Left ventricle myocardium inferior (tissue), 1 donor: ENCODE results near the gene LRRC72. TPM values are rescaled to one million over a fixed set of nuclear protein-coding genes. Genes with fewer than 3 reads are reported as not detected.

ENCODE experiments used
- DNase-seq: peaks from one replicate; pipeline ENCODE4 v3.0.0-alpha.2; 2020
- H3K27ac ChIP-seq: fragments of 200-600 bp; replicated peaks from 2 replicates; pipeline ENCODE4 v1.8.0; 2021
- H3K27me3 ChIP-seq: fragments of 200-600 bp; 2 replicates; pipeline ENCODE4 v1.8.0; 2021; ENCODE audit warnings: low read depth
- H3K36me3 ChIP-seq: fragments of 200-600 bp; 2 replicates; pipeline ENCODE4 v1.8.0; 2021
- H3K4me1 ChIP-seq: fragments of 200-600 bp; 2 replicates; pipeline ENCODE4 v1.8.0; 2021
- H3K4me3 ChIP-seq: fragments of 200-600 bp; 2 replicates; pipeline ENCODE4 v1.8.0; 2021; ENCODE audit warnings: mild to moderate bottlenecking, moderate library complexity
- H3K9me3 ChIP-seq: fragments of 200-600 bp; replicated peaks from 2 replicates; pipeline ENCODE4 v1.8.0; 2021
- intact Hi-C: fragments of 100-400 bp; cut with micrococcal nuclease; formaldehyde crosslinking; loops from one replicate; pipeline ENCODE4 v1.11.0; 2022
- total RNA-seq: library from RNA; stranded (reverse); fragmentation: NEBNext Ultra II Directional; extraction: Animal tissue kit (Norgen Biotek cat#: 25700); gene quantifications from one replicate; pipeline ENCODE4 v1.2.1, GENCODE V29; 2021
- TF ChIP-seq, protein P1 (sequence below): fragments of 200-600 bp; IDR thresholded peaks from 2 replicates; pipeline ENCODE4 v1.8.0; 2021; ENCODE audit warnings: antibody characterized with exemption, mild to moderate bottlenecking, borderline replicate concordance
- donor health status: DM: no; HTN: yes; CAD: no; lungs with severe emphysema.

Gene LRRC72
- total RNA-seq, 1 donor from 2014 or later, result not detected

GRCh38 chr7:16556359-16556758 is 29.7 kb downstream of the LRRC72 start:
- TF ChIP-seq, protein P1, sequence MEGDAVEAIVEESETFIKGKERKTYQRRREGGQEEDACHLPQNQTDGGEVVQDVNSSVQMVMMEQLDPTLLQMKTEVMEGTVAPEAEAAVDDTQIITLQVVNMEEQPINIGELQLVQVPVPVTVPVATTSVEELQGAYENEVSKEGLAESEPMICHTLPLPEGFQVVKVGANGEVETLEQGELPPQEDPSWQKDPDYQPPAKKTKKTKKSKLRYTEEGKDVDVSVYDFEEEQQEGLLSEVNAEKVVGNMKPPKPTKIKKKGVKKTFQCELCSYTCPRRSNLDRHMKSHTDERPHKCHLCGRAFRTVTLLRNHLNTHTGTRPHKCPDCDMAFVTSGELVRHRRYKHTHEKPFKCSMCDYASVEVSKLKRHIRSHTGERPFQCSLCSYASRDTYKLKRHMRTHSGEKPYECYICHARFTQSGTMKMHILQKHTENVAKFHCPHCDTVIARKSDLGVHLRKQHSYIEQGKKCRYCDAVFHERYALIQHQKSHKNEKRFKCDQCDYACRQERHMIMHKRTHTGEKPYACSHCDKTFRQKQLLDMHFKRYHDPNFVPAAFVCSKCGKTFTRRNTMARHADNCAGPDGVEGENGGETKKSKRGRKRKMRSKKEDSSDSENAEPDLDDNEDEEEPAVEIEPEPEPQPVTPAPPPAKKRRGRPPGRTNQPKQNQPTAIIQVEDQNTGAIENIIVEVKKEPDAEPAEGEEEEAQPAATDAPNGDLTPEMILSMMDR, result no peak

DNA sequence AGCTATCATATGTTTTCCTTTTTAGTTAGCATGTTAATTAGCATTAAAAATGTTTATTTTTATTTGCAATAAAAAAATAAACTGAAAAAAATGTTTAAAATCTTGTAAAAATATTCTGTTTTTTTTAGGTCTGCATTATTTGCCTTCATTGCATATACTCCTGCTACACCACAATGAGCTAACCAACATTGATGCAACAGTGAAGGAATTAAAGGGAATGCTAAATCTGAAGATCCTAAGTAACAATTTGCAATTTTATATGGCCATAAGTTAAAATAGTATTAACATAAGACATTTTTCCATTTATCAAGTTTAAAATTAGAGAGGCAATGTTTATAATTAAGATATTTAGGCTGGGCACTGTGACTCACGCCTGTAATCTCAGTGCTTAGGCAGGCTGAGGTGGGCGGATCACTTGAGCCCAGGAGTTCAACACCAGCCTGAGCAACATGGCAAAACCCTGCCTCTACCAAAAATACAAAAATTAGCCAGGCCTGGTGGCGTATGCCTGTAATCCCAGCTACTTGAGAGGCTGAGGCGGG is 32.2 kb downstream of the LRRC72 start:
- no peak overlapping the region for H3K4me3 ChIP-seq
- no peaks in the 10 kb centered on the region for H3K36me3 ChIP-seq
- intact Hi-C loops, result no loop called here
- H3K27ac ChIP-seq, result no peak overlapping the region
- H3K4me1 ChIP-seq, result peaks cover 10% of the 10 kb centered on the region
- no peaks in the 10 kb centered on the region for H3K27me3 ChIP-seq
- TF ChIP-seq, protein P1, result no peak
- no peak for DNase-seq
- no peaks in the 10 kb centered on the region for H3K9me3 ChIP-seq

More at GRCh38 chr7:16556359-16556758, 29.7 kb downstream of the LRRC72 start:
- DNase-seq, result no peak
- intact Hi-C loops, result no loop called here
- H3K9me3 ChIP-seq, result no peaks in the 10 kb centered on the region
- no peak overlapping the region for H3K27ac ChIP-seq
- no peaks in the 10 kb centered on the region for H3K36me3 ChIP-seq
- no peak overlapping the region for H3K4me3 ChIP-seq
- no peaks in the 10 kb centered on the region for H3K27me3 ChIP-seq
- peaks cover 10% of the 10 kb centered on the region for H3K4me1 ChIP-seq

GRCh38 chr7:16559497-16560179 is 33.0 kb downstream of the LRRC72 start:
- no peak for DNase-seq
- Histone ChIP-seq H3K27ac (peak overlapping the region; percentile 6), H3K36me3 (no peaks in the 10 kb centered on the region), H3K4me3 (no peak overlapping the region), H3K27me3 (no peaks in the 10 kb centered on the region), H3K9me3 (no peaks in the 10 kb centered on the region), H3K4me1 (peaks cover 10% of the 10 kb centered on the region)
- TF ChIP-seq, protein P1, result no peak
- intact Hi-C loops, result loop anchor here (5.0 to 10.0 kb wide), 3 partner anchors 125 to 477 kb away; no protein-coding TSS in a partner anchor

GRCh38 chr7:16561943-16562342 is 35.3 kb downstream of the LRRC72 start:
- intact Hi-C loops, result loop anchor here (5.0 to 10.0 kb wide), 3 partner anchors 127 to 480 kb away; no protein-coding TSS in a partner anchor

GRCh38 chr7:16562456-16563220 is 36.0 kb downstream of the LRRC72 start:
- H3K27me3 ChIP-seq, result no peaks in the 10 kb centered on the region
- intact Hi-C loops, result loop anchor here (5.0 to 10.0 kb wide), 3 partner anchors 128 to 480 kb away; no protein-coding TSS in a partner anchor
- TF ChIP-seq, protein P1, result no peak
- H3K9me3 ChIP-seq, result no peaks in the 10 kb centered on the region
- no peak overlapping the region for H3K27ac ChIP-seq
- H3K4me1 ChIP-seq, result peaks cover 10% of the 10 kb centered on the region
- no peaks in the 10 kb centered on the region for H3K36me3 ChIP-seq
- no peak overlapping the region for H3K4me3 ChIP-seq
- no peak for DNase-seq

More at GRCh38 chr7:16561943-16562342, 35.3 kb downstream of the LRRC72 start:
- DNase-seq, result no peak
- H3K27ac ChIP-seq, result no peak overlapping the region
- no peaks in the 10 kb centered on the region for H3K36me3 ChIP-seq
- H3K4me1 ChIP-seq, result peaks cover 10% of the 10 kb centered on the region
- TF ChIP-seq, protein P1, result no peak
- no peak overlapping the region for H3K4me3 ChIP-seq
- H3K27me3 ChIP-seq, result no peaks in the 10 kb centered on the region
- H3K9me3 ChIP-seq, result no peaks in the 10 kb centered on the region
